Dermis microvascular lymphatic vessel endothelial cell (primary cell): ENCODE measurements around the gene COG5. TPM values are rescaled to one million over a fixed set of nuclear protein-coding genes. Genes with fewer than 3 reads are reported as not detected.

Experiments used
- DNase-seq, 2 donors: peaks; one replicate each; pipeline versions ENCODE4 v3.0.0 to v3.0.0-alpha.2; 2010; ENCODE audit warnings: low read depth in 2 of 2
- total RNA-seq: library from RNA; depleted of rRNA; stranded (reverse); fragments of >200 nt; gene quantifications from 2 replicates; pipeline ENCODE4 v1.2.1, GENCODE V29; 2014

COG5 gene
- total RNA-seq, 1 donor from 2014 or later = 17.8 TPM

GRCh38 chr7:107505997-107506673 is 57.6 kb downstream of the COG5 start:
- DNase-seq = peak in 1 of 2 donors; percentile 14

DNA sequence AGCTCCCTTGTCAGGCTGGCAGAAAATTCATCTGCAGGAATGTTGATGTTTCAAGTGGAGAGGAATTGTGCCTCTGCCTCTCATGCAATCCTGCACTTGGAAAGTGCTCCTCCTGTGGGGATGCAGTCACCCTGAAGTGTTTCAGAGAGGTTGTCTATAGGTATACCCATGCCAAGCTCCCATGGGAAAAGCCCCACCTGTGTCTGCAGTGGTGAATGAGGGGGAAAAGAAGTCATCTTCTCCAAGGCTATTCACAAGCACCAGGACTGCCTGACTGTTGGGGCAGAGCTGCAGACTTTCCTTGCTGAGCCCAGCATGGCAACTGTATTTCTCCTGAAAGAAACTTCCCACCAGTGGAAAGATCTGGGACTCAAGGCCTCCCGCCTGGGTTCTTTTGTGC is 58.4 kb downstream of the COG5 start:
- no peak for DNase-seq

GRCh38 chr7:107503687-107504086 is 60.0 kb downstream of the COG5 start:
- DNase-seq = no peak

GRCh38 chr7:107502797-107503196 is 60.9 kb downstream of the COG5 start:
- DNase-seq = no peak

DNA sequence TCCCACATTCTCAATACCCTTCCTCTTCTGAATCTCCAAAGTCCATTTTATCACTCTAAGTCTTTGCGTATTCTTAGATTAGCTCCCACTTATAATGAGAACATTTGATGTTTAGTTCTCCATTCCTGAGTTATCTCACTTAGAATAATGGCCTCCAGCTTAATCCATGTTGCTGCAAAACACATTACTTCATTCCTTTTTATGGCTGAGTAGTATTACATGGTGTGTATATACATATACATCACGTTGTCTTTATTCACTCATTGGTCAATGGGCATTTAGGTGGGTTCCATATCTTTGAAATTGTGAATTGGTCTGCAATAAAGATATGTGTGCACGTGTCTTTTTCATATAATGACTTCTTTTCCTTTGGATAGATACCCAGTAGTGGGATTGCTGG is 61.6 kb downstream of the COG5 start:
- DNase-seq = no peak

DNA sequence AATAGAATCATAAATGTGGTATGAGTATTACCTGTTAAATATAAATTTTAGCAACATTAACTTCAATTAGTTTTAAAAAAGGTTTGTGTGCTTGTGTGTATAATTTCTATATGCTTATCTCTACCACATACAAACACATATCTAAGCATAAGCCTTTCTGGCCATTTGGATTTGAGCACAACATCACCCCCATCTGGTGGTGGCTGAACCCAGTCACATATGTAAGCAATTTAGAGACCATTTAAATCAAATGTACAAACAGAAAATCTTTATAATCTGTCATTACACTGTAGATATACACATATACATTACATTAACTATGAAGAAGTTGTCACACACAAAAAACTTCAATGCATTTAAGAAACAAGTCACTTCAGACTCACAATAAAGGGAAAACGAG is 62.1 kb downstream of the COG5 start:
- DNase-seq = peak; percentile 30 to 65

DNA sequence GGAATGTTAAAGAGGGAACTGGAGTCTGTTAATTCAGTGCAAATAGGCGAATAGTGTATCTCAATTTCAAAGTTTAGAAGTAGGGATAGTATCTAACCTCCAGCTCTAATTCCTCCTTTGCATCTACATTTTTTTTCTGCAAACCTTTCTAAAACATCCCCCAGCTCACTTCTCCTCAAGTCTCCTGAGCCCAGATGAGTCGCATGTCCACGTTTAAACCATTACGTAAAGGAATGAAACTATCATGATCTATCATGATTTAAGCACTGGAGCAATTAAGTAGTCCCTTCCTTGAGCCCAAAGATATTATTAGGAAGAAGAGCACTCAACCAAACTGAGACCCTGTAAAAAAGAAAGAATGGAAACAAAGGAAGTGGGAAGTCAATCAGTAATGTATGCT is 64.0 kb downstream of the COG5 start:
- DNase-seq = no peak

GRCh38 chr7:107495516-107495915 is 68.2 kb downstream of the COG5 start:
- no peak for DNase-seq

GRCh38 chr7:107494884-107495283 is 68.8 kb downstream of the COG5 start:
- DNase-seq = no peak

DNA sequence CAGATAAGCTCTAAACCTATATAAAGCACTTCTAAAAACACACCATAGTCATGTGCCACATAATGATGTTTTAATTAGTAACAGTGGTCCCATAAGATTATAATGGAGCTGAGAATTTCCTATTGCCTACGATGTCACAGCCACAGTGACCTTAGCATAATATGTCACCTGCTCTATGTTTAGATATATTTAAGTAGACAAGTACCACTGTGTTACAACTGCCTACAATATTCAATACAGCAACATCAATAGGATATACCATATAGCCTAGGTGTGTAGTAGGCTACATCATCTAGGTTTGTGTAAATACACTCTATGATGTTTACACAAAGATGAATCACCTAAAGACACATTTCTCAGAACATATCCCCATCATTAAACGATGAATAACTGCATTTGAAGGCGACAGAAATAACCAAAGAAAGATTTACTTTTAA is 69.4 kb downstream of the COG5 start:
- DNase-seq = no peak

DNA sequence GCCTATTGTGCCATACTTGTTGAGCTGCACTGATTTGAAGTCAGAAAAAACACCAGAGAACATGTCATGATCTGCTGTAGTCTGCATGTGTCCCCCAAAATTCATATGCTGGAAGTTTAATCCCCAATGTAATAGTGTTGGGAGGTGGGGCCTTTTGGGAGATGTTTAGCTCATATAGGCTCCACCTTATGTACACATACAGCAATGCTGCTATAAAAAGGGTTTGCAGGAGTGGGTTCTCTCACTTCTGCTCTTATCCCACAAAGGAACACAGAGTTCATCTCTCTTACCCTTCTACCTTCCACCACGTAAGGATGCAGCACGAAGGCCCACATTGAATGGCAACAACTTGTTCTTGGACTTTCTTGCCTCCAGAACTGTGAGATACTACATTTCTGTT is 70.8 kb downstream of the COG5 start:
- no peak for DNase-seq

DNA sequence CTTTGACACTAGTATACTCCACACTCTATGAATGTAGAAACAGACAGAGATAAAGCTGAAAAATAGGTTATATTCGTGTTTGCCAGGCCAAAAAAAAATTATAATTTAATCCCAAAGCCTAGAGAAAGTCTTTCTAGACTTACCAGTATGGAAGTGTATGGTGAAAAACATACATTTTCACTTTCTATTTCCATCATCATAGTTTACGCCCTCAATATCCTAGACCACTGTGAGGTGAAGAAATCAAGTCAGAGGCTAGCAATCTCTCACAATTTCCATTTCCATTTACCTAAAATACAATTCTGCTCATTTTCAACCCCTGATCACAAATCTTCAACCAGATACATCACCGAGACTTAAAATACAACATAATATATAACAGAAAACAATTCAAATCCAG is 77.7 kb downstream of the COG5 start:
- no peak for DNase-seq

DNA sequence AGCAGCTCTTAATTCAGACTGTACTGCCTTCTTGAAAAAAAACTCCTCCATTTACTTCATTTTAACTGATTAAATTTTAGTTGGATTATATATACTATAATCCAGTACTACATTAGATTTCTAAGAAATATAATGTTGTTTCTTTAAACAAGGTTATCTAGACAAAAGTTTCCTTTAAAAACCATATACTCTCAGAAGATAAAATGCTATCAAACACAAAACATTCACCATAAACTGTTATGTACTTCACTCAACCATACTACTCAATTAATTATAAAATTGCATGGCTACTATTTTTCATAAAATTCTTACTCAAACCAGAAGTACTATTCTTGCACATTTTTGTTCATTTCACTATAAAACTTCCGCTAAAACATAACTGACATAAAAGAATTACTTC is 81.1 kb downstream of the COG5 start:
- no peak for DNase-seq

GRCh38 chr7:107480932-107481331 is 82.8 kb downstream of the COG5 start:
- no peak for DNase-seq

- no peak for DNase-seq
Observed at GRCh38 chr7:107479303-107479702, 84.4 kb downstream of the COG5 start.

DNA sequence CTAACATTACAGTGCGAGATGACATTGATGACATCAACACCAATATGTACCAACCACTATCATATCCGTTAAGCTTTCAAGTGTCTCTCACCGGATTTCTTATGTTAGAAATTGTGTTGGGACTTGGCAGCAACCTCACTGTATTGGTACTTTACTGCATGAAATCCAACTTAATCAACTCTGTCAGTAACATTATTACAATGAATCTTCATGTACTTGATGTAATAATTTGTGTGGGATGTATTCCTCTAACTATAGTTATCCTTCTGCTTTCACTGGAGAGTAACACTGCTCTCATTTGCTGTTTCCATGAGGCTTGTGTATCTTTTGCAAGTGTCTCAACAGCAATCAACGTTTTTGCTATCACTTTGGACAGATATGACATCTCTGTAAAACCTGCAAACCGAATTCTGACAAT is 89.6 kb downstream of the COG5 start:
- no peak for DNase-seq

- no peak for DNase-seq
Observed at GRCh38 chr7:107472116-107472515, 91.6 kb downstream of the COG5 start.

GRCh38 chr7:107471292-107472070 is 92.2 kb downstream of the COG5 start:
- no peak for DNase-seq

- DNase-seq = no peak
Observed at GRCh38 chr7:107469929-107470328, 93.8 kb downstream of the COG5 start, which contains the start of gene GPR22. Gene GPR22 (plus strand): TSS chr7:107470057. CDS start chr7:107474061, 4,004 bp downstream.

- DNase-seq = no peak
Observed at GRCh38 chr7:107468824-107469223, 94.9 kb downstream of the COG5 start.

DNA sequence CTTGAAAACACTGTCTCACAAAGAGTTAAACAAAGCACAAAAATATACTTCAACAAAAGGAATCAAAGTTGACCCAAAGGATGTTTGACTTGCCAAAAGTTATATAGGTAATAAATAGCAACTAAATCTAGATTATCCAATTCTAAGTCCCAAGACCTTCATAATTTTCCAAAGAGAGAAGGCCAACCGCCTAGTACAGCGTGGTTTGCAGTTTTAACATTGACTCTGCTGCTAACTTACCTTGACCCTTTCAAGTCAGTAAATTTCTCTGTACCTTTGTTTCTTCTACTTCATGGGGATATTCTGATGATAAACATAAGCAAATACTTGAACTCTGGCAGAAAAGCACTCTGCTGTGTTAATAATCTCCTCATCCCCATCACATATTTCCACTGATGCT is 95.7 kb downstream of the COG5 start:
- DNase-seq = no peak

DNA sequence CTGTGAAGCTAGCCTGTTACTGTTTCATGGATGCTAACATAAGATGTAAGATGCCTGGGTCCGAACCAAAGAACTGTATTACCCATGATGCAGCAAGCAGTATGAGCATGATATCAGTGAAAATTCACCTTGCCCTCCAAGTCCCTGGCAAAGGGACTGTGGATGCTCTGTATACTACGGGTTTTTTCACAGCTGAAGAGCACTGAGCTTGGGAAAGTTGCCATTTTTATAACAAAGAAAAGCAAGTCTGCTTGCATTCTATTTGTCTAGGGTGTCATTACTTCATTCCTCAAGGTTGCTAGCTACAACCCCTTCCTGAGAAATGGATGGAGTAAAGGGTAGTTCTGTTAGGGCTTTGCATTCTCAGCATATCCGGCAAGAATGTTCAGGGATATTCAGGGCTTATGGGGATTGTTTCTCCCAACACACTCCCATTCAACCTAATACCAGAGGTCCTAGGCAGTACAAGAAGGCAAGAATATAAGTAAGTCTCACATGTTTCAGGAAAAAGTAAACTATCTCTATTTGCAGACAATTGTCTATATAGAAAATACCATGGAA is 99.0 kb downstream of the COG5 start:
- DNase-seq = no peak
